GM12864 (cell line): ENCODE measurements around the gene HHAT.

Experiments used
- DNase-seq: peaks from one replicate; pipeline ENCODE4 v3.0.0-alpha.2; 2011; ENCODE audit warnings: low read depth
- H3K4me3 ChIP-seq: 2 replicates; pipeline ENCODE4 v1.5.1; 2011; ENCODE audit warnings: mild to moderate bottlenecking, low read depth, low read length, control low read depth
- CTCF ChIP-seq: IDR thresholded peaks from 2 replicates; pipeline ENCODE4 v1.5.1; 2011; ENCODE audit warnings: low read depth, mild to moderate bottlenecking, moderate library complexity, low read length, control low read depth, inconsistent platforms; ENCODE audit errors: missing control alignments

Gene HHAT

DNA sequence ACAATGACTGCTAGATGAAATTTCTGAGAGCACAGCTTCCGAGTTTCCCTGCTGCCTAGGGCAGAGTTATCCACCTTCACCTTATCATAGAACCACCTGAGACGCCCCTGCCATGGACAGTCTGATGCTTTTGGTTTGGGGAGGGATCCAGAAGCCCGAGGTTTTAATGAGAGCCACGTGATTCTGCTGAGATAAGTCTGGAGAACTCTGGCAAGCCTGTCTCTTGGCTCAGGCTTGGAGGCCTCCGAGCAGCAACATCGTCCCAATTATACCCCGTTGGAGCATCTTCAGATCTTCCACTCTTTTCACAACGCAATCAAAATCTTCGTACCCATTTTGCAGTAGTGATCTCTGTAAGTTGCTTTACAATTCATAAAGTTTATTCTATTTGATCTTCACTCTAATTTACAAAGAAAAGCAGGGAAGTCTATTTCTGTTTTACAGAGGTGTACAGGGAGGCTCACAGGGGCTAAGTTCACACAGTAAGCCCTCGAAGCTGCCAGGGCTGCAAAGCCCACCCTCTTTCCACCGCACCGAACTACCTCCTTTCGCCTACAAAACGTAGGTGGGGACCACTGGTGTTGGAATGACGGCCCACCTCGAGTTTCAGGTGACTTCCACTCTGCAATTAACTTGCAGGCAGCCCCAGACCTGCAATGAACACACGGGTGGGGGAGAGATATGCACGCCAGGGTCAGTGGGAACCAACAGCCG is 513 bp upstream of the HHAT start:
- TF ChIP-seq CTCF = no peak
- DNase-seq = no peak
- H3K4me3 ChIP-seq = peak overlapping the region; percentile 81

GRCh38 chr1:210330279-210330866 is 1.7 kb downstream of the HHAT start:
- H3K4me3 ChIP-seq = no peak overlapping the region
- no peak for DNase-seq
- no peak for TF ChIP-seq CTCF

DNA sequence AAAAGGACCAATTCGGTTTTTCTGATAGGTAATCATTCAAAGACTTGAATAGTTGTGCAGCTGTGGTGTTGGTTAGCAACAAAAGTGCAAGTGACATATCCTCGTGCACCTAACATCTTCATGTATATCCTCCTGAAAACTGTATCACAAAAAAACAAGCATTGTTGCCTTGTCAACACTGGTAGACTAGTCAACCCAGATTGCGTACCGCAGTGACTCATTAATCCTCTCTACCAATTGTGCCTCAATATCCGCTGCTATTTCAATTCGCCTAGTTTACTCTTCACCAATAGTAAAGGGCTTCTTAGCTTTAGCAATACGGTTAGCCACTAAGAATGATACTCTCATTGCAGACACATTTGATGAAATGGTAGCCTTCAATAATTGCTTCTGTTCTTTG is 3.5 kb downstream of the HHAT start:
- DNase-seq = no peak
- H3K4me3 ChIP-seq = no peak overlapping the region
- TF ChIP-seq CTCF = no peak

DNA sequence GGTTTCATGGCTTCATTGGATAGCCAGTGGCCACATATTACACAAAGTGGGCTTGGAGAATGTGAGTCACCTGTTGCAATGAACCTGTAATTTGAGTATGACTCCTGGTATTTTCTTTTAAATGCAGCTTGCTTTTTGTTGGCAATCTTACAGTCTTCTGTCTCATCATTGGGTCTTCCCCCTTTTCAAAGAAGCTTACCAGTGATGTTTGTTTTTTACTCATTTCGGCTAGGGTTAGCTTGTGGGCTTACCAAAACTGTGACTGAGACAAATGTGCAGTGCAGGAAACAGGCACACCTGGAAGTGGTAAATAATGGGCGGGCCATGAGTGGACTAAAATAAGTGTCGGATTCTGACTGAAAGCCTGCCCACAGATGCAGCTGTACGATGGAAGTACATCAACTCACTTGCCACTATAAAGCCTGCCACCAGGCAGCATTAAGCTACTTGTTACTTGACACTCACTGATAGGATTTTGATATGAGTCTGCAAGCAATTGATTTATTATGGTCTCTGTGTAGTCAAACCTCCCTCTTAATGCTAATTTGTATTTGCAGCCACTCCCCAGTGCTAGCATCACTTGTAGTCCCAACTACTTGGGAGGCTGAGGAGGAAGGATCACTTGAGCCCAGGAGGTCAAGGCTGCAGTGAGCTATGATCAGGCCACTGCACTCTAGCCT is 4.2 kb downstream of the HHAT start:
- no peak overlapping the region for H3K4me3 ChIP-seq
- no peak for TF ChIP-seq CTCF
- peak; percentile 87 for DNase-seq

DNA sequence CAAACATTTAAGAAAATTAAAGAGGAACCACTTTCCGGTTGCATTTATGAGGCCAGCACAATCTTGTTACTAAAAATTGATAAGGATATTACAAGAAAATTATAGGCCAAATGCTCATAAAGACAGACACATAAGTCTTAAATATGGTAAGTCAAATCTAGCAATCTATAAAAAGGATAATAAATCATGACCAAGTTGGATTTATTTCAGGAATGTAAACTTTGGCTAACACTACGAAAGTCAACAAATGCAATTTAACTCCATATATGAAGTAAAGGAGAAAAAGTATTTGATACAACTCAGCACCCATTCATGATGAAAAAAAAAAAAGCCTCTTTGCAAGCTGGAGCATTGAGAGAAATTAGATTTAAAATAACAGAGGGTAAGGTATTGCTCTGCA is 6.3 kb downstream of the HHAT start:
- no peak overlapping the region for H3K4me3 ChIP-seq
- DNase-seq = no peak
- no peak for TF ChIP-seq CTCF

DNA sequence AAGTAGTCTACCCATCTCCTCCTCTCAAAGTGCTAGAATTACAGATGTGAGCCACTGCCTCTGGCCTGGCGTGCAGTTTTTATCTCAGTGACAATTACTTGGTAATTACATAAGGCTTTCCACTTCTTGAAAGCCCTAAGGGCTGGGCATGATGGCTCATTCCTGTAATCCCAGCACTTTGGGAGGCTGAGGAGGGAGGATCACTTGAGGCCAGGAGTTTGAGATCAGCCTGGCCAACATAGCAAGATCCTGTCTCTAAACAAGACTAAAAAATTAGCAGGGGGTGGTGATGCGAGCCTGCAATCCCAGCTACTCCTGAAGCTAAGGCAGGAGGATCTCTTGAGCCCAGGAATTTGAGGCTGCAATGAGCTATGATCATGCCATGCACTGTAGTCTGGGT is 7.7 kb downstream of the HHAT start:
- no peak for TF ChIP-seq CTCF
- no peak for DNase-seq
- no peak overlapping the region for H3K4me3 ChIP-seq

- TF ChIP-seq CTCF = no peak
- DNase-seq = no peak
- H3K4me3 ChIP-seq = no peak overlapping the region
These were observed 10.8 kb downstream of the HHAT start for GRCh38 chr1:210339500-210339899.
